ENCODE measurements around the gene SPACA4. TPM values are rescaled to one million over a fixed set of nuclear protein-coding genes. Genes with fewer than 3 reads are reported as not detected.

The SPACA4 gene
- total and polyA plus RNA-seq, 9 of the 15 experiments (the other 6 are each of a cell fraction or from before 2014, with no cell fraction given): not detected

DNA sequence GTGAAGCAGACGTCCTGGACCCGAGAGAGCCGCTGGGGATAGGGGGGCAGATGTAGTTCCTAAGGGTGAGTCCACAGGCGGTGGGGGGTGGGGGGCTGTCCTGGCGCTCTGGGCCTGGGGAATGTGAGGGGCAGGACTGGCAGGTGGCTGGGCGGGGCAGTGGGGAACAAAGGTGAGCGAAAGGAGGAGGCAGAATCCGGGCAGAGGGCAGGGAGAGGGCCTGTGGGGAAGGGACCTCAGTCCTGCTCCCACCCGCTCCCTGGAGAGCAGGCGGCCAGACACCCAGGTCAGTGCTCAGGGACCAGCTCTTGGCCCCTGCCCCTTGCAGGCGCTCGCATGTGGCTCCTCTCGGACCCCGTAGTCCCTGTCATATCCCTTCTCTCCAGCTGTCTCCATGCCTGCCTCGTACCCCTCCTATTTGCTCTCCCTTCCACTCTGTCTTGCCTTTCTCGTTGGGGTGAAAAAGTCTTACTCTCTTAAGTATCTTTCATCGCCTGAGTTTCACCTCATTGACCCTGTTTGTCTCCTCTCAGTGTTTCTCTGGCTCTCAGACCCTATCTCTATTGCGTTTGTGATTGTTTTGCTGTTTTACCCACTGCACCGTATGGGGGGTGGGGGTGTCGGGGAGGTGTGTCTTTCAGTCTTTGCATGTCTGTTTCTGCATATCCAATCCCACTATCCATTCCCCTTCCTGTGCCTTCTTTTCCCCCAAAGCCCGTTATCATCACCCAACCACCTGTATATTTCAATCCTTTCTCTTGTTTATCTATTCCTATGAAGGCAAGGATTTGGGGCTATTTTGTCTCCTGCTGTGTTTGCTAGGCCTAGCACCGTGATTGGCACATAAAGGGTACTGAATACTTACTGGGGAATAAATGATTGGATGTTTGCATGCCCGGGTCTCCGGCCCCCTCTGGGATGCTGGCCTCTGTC, 18.5 kb downstream of the SPACA4 start:
- peaks cover 19 to 64% of the 10 kb centered on the region in 2 experiments for H3K4me1 ChIP-seq (replicated peaks in 1 of 2; ENCODE audit: control insufficient read depth in 2 of 2, insufficient read depth in 2 of 2, low read length in 2 of 2)
- 28% methylated on average over 17 of the region's 24 CpGs for WGBS (ENCODE audit: insufficient coverage, low coverage, missing lambda C conversion rate)
- no peaks in the 10 kb centered on the region for H4K20me1 ChIP-seq (replicated peaks; ENCODE audit: control insufficient read depth, insufficient read depth, low read length)
- intact Hi-C loops (cut with micrococcal nuclease) (no loop called here), in situ Hi-C loops (cut with MboI) (no loop called here)
- CTCF ChIA-PET (ENCODE audit: low intra/inter-chr PET ratio): no interaction called here
- H2AFZ ChIP-seq (ENCODE audit: low read depth, low read length): no peak overlapping the region
- H3K4me3 ChIP-seq: peak overlapping the region; percentile 49
- peak overlapping the region; percentile 84 for H3K4me2 ChIP-seq (ENCODE audit: insufficient read depth, low read length)
- H3K9ac ChIP-seq (ENCODE audit: insufficient read depth in 1 of 2, low read depth in 2 of 2, low read length in 2 of 2): peak overlapping the region; percentile 36 to 73; a peak in 3 of 4 replicates
- H3K9me1 ChIP-seq (ENCODE audit: control insufficient read depth, insufficient read depth, low read length): no peaks in the 10 kb centered on the region
- H3K27ac ChIP-seq (ENCODE audit: extremely low read depth, low read depth, low read length): no peak overlapping the region
- peaks cover 3% of the 10 kb centered on the region; the same call in 1 of the 3 replicates for H3K79me2 ChIP-seq (ENCODE audit: control insufficient read depth, insufficient read depth, low read length)
- POLR2A ChIA-PET: interaction anchor here (0.9 to 2.2 kb wide), 3 partner anchors 8 to 12 kb away, joined by 3 to 13 read pairs (median 6); partner anchors contain the start of gene DBP
- peaks cover 5% of the 10 kb centered on the region; the same call in 1 of the 3 replicates for H3K36me3 ChIP-seq (ENCODE audit: control insufficient read depth, insufficient read depth, low read length)
- no TSS peak for BruUV-seq (replicated peaks)
- no peak for ATAC-seq
- peak in 1 of 4 experiments; percentile 10 for DNase-seq (ENCODE audit: extremely low read depth in 1 of 4, low spot score in 3 of 4)
- no peak for FAIRE-seq
- no peaks in the 10 kb centered on the region for H3K9me3 ChIP-seq (replicated peaks; ENCODE audit: control insufficient read depth, insufficient read depth, low read depth, low read length)
- no peaks in the 10 kb centered on the region for H3K27me3 ChIP-seq (ENCODE audit: control insufficient read depth in 2 of 2, insufficient read depth in 2 of 2, low read length in 2 of 2)
- TF ChIP-seq, protein P1, sequence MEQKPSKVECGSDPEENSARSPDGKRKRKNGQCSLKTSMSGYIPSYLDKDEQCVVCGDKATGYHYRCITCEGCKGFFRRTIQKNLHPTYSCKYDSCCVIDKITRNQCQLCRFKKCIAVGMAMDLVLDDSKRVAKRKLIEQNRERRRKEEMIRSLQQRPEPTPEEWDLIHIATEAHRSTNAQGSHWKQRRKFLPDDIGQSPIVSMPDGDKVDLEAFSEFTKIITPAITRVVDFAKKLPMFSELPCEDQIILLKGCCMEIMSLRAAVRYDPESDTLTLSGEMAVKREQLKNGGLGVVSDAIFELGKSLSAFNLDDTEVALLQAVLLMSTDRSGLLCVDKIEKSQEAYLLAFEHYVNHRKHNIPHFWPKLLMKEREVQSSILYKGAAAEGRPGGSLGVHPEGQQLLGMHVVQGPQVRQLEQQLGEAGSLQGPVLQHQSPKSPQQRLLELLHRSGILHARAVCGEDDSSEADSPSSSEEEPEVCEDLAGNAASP (IDR thresholded peaks at IDR 0.05): no peak
- TF ChIP-seq ARID1B (IDR thresholded peaks at IDR 0.05) (peak; percentile 63), HDAC1 (IDR thresholded peaks at IDR 0.05) (peak in 1 of 2 experiments; percentile 76; a peak in 2 of 4 replicates), FOXK2 (conservative IDR thresholded peaks at IDR 0.05 in 1 of 2, IDR thresholded peaks at IDR 0.05 in 1 of 2; ENCODE audit: low read depth in 2 of 2) (0 out of 4 replicates have a peak, but pooled peaks of 1 of the 2 experiments have one; percentile 16), ZNF707 (CRISPR knock-in tag; conservative IDR thresholded peaks at IDR 0.05) (no peak), TAL1 (IDR thresholded peaks at IDR 0.05) (peak; percentile 57), GABPA (tag; conservative IDR thresholded peaks at IDR 0.05; ENCODE audit: low read depth) (no peak)
- TF ChIP-seq, protein P2, sequence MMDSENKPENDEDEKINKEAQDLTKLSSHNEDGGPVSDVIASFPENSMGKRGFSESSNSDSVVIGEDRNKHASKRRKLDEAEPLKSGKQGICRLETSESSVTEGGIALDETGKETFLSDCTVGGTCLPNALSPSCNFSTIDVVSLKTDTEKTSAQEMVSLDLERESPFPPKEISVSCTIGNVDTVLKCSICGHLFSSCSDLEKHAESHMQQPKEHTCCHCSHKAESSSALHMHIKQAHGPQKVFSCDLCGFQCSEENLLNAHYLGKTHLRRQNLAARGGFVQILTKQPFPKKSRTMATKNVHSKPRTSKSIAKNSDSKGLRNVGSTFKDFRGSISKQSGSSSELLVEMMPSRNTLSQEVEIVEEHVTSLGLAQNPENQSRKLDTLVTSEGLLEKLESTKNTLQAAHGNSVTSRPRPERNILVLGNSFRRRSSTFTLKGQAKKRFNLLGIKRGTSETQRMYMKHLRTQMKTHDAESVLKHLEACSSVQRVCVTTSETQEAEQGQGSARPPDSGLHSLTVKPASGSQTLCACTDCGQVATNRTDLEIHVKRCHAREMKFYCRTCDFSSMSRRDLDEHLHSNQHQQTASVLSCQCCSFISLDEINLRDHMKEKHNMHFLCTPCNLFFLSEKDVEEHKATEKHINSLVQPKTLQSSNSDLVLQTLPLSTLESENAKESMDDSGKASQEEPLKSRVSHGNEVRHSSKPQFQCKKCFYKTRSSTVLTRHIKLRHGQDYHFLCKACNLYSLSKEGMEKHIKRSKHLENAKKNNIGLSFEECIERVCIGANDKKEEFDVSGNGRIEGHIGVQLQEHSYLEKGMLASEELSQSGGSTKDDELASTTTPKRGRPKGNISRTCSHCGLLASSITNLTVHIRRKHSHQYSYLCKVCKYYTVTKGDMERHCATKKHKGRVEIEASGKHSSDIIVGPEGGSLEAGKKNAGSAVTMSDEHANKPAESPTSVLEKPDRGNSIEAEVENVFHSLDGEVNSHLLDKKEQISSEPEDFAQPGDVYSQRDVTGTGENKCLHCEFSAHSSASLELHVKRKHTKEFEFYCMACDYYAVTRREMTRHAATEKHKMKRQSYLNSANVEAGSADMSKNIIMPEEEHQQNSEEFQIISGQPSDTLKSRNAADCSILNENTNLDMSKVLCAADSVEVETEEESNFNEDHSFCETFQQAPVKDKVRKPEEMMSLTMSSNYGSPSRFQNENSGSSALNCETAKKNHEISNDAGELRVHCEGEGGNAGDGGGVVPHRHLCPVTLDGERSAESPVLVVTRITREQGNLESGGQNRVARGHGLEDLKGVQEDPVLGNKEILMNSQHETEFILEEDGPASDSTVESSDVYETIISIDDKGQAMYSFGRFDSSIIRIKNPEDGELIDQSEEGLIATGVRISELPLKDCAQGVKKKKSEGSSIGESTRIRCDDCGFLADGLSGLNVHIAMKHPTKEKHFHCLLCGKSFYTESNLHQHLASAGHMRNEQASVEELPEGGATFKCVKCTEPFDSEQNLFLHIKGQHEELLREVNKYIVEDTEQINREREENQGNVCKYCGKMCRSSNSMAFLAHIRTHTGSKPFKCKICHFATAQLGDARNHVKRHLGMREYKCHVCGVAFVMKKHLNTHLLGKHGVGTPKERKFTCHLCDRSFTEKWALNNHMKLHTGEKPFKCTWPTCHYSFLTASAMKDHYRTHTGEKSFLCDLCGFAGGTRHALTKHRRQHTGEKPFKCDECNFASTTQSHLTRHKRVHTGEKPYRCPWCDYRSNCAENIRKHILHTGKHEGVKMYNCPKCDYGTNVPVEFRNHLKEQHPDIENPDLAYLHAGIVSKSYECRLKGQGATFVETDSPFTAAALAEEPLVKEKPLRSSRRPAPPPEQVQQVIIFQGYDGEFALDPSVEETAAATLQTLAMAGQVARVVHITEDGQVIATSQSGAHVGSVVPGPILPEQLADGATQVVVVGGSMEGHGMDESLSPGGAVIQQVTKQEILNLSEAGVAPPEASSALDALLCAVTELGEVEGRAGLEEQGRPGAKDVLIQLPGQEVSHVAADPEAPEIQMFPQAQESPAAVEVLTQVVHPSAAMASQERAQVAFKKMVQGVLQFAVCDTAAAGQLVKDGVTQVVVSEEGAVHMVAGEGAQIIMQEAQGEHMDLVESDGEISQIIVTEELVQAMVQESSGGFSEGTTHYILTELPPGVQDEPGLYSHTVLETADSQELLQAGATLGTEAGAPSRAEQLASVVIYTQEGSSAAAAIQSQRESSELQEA (IDR thresholded peaks at IDR 0.05; ENCODE audit: low read depth): peak; percentile 76
- TF ChIP-seq, protein P3, sequence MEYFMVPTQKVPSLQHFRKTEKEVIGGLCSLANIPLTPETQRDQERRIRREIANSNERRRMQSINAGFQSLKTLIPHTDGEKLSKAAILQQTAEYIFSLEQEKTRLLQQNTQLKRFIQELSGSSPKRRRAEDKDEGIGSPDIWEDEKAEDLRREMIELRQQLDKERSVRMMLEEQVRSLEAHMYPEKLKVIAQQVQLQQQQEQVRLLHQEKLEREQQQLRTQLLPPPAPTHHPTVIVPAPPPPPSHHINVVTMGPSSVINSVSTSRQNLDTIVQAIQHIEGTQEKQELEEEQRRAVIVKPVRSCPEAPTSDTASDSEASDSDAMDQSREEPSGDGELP (CRISPR knock-in tag; IDR thresholded peaks at IDR 0.05; ENCODE audit: borderline replicate concordance): 0 out of 2 replicates have a peak, but pooled peaks have one; percentile 21
